Activated T-cell treated with anti-CD3 and anti-CD28 coated beads for 4 hours (primary cell): ENCODE data around the gene ANO2.
"Not testable (repeated sequence)": the region's sequence is repeated elsewhere in the genome, so short reads cannot be mapped to it uniquely, and the experiment has no call there.

ENCODE experiments used
- DNase-seq: peaks from one replicate; pipeline ENCODE4 v3.0.0-alpha.2; 2020

Gene ANO2

GRCh38 chr12:5570416-5570815 lies 374.6 kb downstream of the ANO2 start:
- DNase-seq, result no peak

- DNase-seq, result no peak
Measured at GRCh38 chr12:5568325-5568981, 376.6 kb downstream of the ANO2 start.

- DNase-seq, result no peak
Measured at GRCh38 chr12:5567016-5567725, 377.9 kb downstream of the ANO2 start.

- no peak for DNase-seq
Measured at GRCh38 chr12:5565933-5566599, 379.0 kb downstream of the ANO2 start.

- no peak for DNase-seq
Measured at GRCh38 chr12:5562581-5562980, 382.5 kb downstream of the ANO2 start.

GRCh38 chr12:5561846-5562245 lies 383.2 kb downstream of the ANO2 start:
- no peak for DNase-seq

GRCh38 chr12:5561057-5561456 lies 384.0 kb downstream of the ANO2 start:
- DNase-seq, result no peak

- DNase-seq, result no peak
Measured at GRCh38 chr12:5560265-5560664, 384.8 kb downstream of the ANO2 start.

- no peak for DNase-seq
Measured at GRCh38 chr12:5557906-5558305, 387.2 kb downstream of the ANO2 start.

- DNase-seq, result no peak
Measured at GRCh38 chr12:5556946-5557673, 387.9 kb downstream of the ANO2 start.

- no peak for DNase-seq
Measured at GRCh38 chr12:5556033-5556614, 388.9 kb downstream of the ANO2 start.

GRCh38 chr12:5554711-5555110 lies 390.3 kb downstream of the ANO2 start:
- DNase-seq, result no peak

GRCh38 chr12:5549011-5549410 lies 396.0 kb downstream of the ANO2 start:
- no peak for DNase-seq

- DNase-seq, result no peak
Measured at GRCh38 chr12:5548152-5548943, 396.7 kb downstream of the ANO2 start.

- no peak for DNase-seq
Measured at GRCh38 chr12:5546616-5547015, 398.4 kb downstream of the ANO2 start.

- no peak for DNase-seq
Measured at GRCh38 chr12:5537771-5538170, 407.3 kb downstream of the ANO2 start.

GRCh38 chr12:5537026-5537615 lies 407.9 kb downstream of the ANO2 start:
- DNase-seq, result not testable (repeated sequence)

GRCh38 chr12:5535541-5535940 lies 409.5 kb downstream of the ANO2 start:
- DNase-seq, result no peak

GRCh38 chr12:5534426-5535199 lies 410.4 kb downstream of the ANO2 start:
- no peak for DNase-seq

- DNase-seq, result no peak
Measured at GRCh38 chr12:5533368-5533767, 411.7 kb downstream of the ANO2 start.

GRCh38 chr12:5525783-5526367 lies 419.2 kb downstream of the ANO2 start:
- no peak for DNase-seq
